Stimulated activated CD8-positive, alpha-beta memory T cell treated with anti-CD3 and anti-CD28 coated beads, Interleukin-7, amount 100 ng/mL, for 48 hours (primary cell): Measurements from ENCODE around the gene YWHAG.
"Not testable (repeated sequence)": the region's sequence is repeated elsewhere in the genome, so short reads cannot be mapped to it uniquely, and the experiment has no call there.

ENCODE experiments used
- DNase-seq, 2 donors: peaks; one replicate each; pipeline ENCODE4 v3.0.0-alpha.2; 2020; ENCODE audit warnings: low read depth in 1 of 2; ENCODE audit errors: extremely low read depth in 1 of 2

YWHAG gene

GRCh38 chr7:76326646-76327233 is 32.1 kb downstream of the YWHAG start:
- DNase-seq, result no peak

- no peak for DNase-seq
Observed at GRCh38 chr7:76325811-76326210, 33.0 kb downstream of the YWHAG start.

GRCh38 chr7:76325092-76325491 is 33.7 kb downstream of the YWHAG start:
- DNase-seq, result no peak

GRCh38 chr7:76318488-76319353 is 40.1 kb downstream of the YWHAG start:
- DNase-seq, result peak; percentile 48 to 64

- peak; percentile 93 to 94 for DNase-seq
Observed at GRCh38 chr7:76317782-76318487, 40.9 kb downstream of the YWHAG start.

- DNase-seq, result no peak
Observed at GRCh38 chr7:76316984-76317781, 41.6 kb downstream of the YWHAG start.

- no peak for DNase-seq
Observed at GRCh38 chr7:76315364-76315763, 43.4 kb downstream of the YWHAG start.

GRCh38 chr7:76314740-76315139 is 44.1 kb downstream of the YWHAG start:
- not testable (repeated sequence) for DNase-seq

- DNase-seq, result peak; percentile 89 to 92
Observed at GRCh38 chr7:76314042-76314721, 44.6 kb downstream of the YWHAG start.

- DNase-seq, result not testable (repeated sequence)
Observed at GRCh38 chr7:76311838-76312237, 47.0 kb downstream of the YWHAG start.

- DNase-seq, result no peak
Observed at GRCh38 chr7:76310102-76310957, 48.5 kb downstream of the YWHAG start.

GRCh38 chr7:76309341-76310101 is 49.3 kb downstream of the YWHAG start:
- not testable (repeated sequence) for DNase-seq

GRCh38 chr7:76308874-76309273 is 49.9 kb downstream of the YWHAG start:
- not testable (repeated sequence) for DNase-seq

- no peak for DNase-seq
Observed at GRCh38 chr7:76304888-76305375, 53.9 kb downstream of the YWHAG start.

- peak; percentile 50 to 59 for DNase-seq
Observed at GRCh38 chr7:76303202-76304147, 55.3 kb downstream of the YWHAG start.

GRCh38 chr7:76302347-76303201 is 56.2 kb downstream of the YWHAG start, which contains the start of gene HSPB1:
Gene HSPB1 (plus strand): TSS chr7:76302673. CDS start chr7:76302713, 40 bp downstream.
- peak in 1 of 2 donors; percentile 37 for DNase-seq
